ENCODE measurements around the gene KDM4C.

GRCh38 chr9:6827439-6828145 lies 69.8 kb downstream of the KDM4C start:
- peak; percentile 74 for TF ChIP-seq CTCF (IDR thresholded peaks at IDR 0.05; ENCODE audit: borderline replicate concordance, extremely low read depth, low read length, poor library complexity, severe bottlenecking)
- TF ChIP-seq EZH2 (IDR thresholded peaks at IDR 0.05; ENCODE audit: borderline replicate concordance, low read depth, low read length, severe bottlenecking) = no peak

Data from DND-41 (cell line).